HEK293 (cell line): Measurements from ENCODE around the gene RSRP1.
"Not testable (repeated sequence)": the region's sequence is repeated elsewhere in the genome, so short reads cannot be mapped to it uniquely, and the experiment has no call there.

Experiments used
- CTCF ChIP-seq: fragments of 450-650 bp; formaldehyde crosslinking; IDR thresholded peaks from 2 replicates; pipeline ENCODE4 v1.5.1; 2016; ENCODE audit warnings: missing biosample characterization, missing genetic modification characterization
- GLI4 ChIP-seq: fragments of 450-650 bp; formaldehyde crosslinking; IDR thresholded peaks from 2 replicates; pipeline ENCODE4 v1.5.1; 2016; ENCODE audit warnings: missing biosample characterization, missing genetic modification characterization
- HOXA7 ChIP-seq: sonication (generic); formaldehyde crosslinking; IDR thresholded peaks from 2 replicates; pipeline ENCODE4 v1.8.1; 2022; ENCODE audit warnings: missing genetic modification reagents, borderline replicate concordance
- YY1 ChIP-seq: fragments of 450-650 bp; formaldehyde crosslinking; IDR thresholded peaks from 2 replicates; pipeline ENCODE4 v1.5.1; 2018; ENCODE audit warnings: missing biosample characterization, missing genetic modification characterization
- ZNF211 ChIP-seq: fragments of 450-650 bp; formaldehyde crosslinking; IDR thresholded peaks from 2 replicates; pipeline ENCODE4 v1.5.1; 2016; ENCODE audit warnings: low read depth, missing biosample characterization, missing genetic modification characterization
- ZNF23 ChIP-seq: fragments of 450-650 bp; formaldehyde crosslinking; IDR thresholded peaks from 2 replicates; pipeline ENCODE4 v1.5.1; 2016; ENCODE audit warnings: missing biosample characterization, missing genetic modification characterization, borderline replicate concordance
- ZNF555 ChIP-seq: fragments of 450-650 bp; formaldehyde crosslinking; conservative IDR thresholded peaks from 2 replicates; pipeline ENCODE4 v1.5.1; 2017; ENCODE audit warnings: missing biosample characterization, mild to moderate bottlenecking, missing genetic modification characterization, inconsistent platforms

- not testable (repeated sequence) for TF ChIP-seq ZNF211 (tag by site-specific recombination); GLI4; CTCF (tag by site-specific recombination); ZNF555 (tag by site-specific recombination); YY1; ZNF23 (tag by site-specific recombination); HOXA7 (CRISPR knock-in tag)
Observed at GRCh38 chr1:25260336-25260735, 13.1 kb upstream of the RSRP1 start.
